HepG2 (cell line): Measurements from ENCODE around the gene CABLES2. TPM values are rescaled to one million over a fixed set of nuclear protein-coding genes. Genes with fewer than 3 reads are reported as not detected.

Experiments
- ARNTL ChIP-seq: sonication (generic); formaldehyde crosslinking; IDR thresholded peaks from 2 replicates; pipeline ENCODE4 v1.4.0; 2020; ENCODE audit warnings: mild to moderate bottlenecking, missing genetic modification reagents
- ATF5 ChIP-seq: sonication (generic); formaldehyde crosslinking; IDR thresholded peaks from 2 replicates; pipeline ENCODE4 v1.4.0; 2020; ENCODE audit warnings: mild to moderate bottlenecking, low read depth, missing genetic modification reagents
- CBX5 ChIP-seq: sonication (generic); formaldehyde crosslinking; IDR thresholded peaks from 2 replicates; pipeline ENCODE4 v1.4.0; 2020; ENCODE audit warnings: missing genetic modification reagents, borderline replicate concordance
- CENPT ChIP-seq: sonication (generic); formaldehyde crosslinking; IDR thresholded peaks from 2 replicates; pipeline ENCODE4 v1.8.0; 2022; ENCODE audit warnings: low read depth, mild to moderate bottlenecking, moderate library complexity, missing genetic modification reagents
- ETV5 ChIP-seq: IDR thresholded peaks from 2 replicates; pipeline ENCODE4 v1.6.1; 2018; ENCODE audit warnings: missing biosample characterization, missing genetic modification reagents, inconsistent platforms, borderline replicate concordance
- KDM3A ChIP-seq: IDR thresholded peaks from 2 replicates; pipeline ENCODE4 v1.6.1; 2018; ENCODE audit warnings: low read depth, missing compliant biosample characterization
- MTF2 ChIP-seq: sonication (generic); formaldehyde crosslinking; IDR thresholded peaks from 2 replicates; pipeline ENCODE4 v1.5.0; 2020; ENCODE audit warnings: missing genetic modification reagents, borderline replicate concordance
- POLR2A ChIP-seq, 2 experiments: IDR thresholded peaks; 2 replicates each; pipeline ENCODE4 v1.6.1; 2011; ENCODE audit warnings: low read depth in 2 of 2, low read length in 2 of 2, mild to moderate bottlenecking in 1 of 2, moderate library complexity in 1 of 2; ENCODE audit not compliant: insufficient read depth in 1 of 2
- SCMH1 ChIP-seq: sonication (generic); formaldehyde crosslinking; IDR thresholded peaks from 2 replicates; pipeline ENCODE4 v1.9.0; 2021; ENCODE audit warnings: missing genetic modification reagents, mild to moderate bottlenecking, borderline replicate concordance
- SIX4 ChIP-seq: sonication (generic); formaldehyde crosslinking; IDR thresholded peaks from 2 replicates; pipeline ENCODE4 v1.4.0; 2020; ENCODE audit warnings: missing genetic modification reagents
- TSC22D2 ChIP-seq: sonication (generic); formaldehyde crosslinking; IDR thresholded peaks from 2 replicates; pipeline ENCODE4 v1.5.1; 2020; ENCODE audit warnings: missing genetic modification reagents, mild to moderate bottlenecking, borderline replicate concordance
- ZBTB7B ChIP-seq: sonication (generic); formaldehyde crosslinking; IDR thresholded peaks from 2 replicates; pipeline ENCODE4 v1.4.0; 2020; ENCODE audit warnings: missing genetic modification reagents
- ZC3H13 ChIP-seq: sonication (generic); formaldehyde crosslinking; IDR thresholded peaks from 2 replicates; pipeline ENCODE4 v1.8.1; 2023; ENCODE audit warnings: mild to moderate bottlenecking, missing genetic modification reagents, moderate library complexity
- ZFP36L2 ChIP-seq: sonication (generic); formaldehyde crosslinking; IDR thresholded peaks from 2 replicates; pipeline ENCODE4 v1.4.0; 2020; ENCODE audit warnings: missing genetic modification reagents
- ZMYM3 ChIP-seq: sonication (generic); formaldehyde crosslinking; IDR thresholded peaks from 2 replicates; pipeline ENCODE4 v1.5.1; 2020; ENCODE audit warnings: mild to moderate bottlenecking, missing genetic modification reagents
- ZNF331 ChIP-seq: sonication (generic); formaldehyde crosslinking; IDR thresholded peaks from 2 replicates; pipeline ENCODE4 v1.4.0; 2020; ENCODE audit warnings: missing genetic modification reagents
- ZNF333 ChIP-seq: sonication (generic); formaldehyde crosslinking; IDR thresholded peaks from 2 replicates; pipeline ENCODE4 v1.4.0; 2020; ENCODE audit warnings: mild to moderate bottlenecking, missing genetic modification reagents, borderline replicate concordance
- ZNF552 ChIP-seq: sonication (generic); formaldehyde crosslinking; IDR thresholded peaks from 2 replicates; pipeline ENCODE4 v1.9.0; 2022; ENCODE audit warnings: missing genetic modification reagents, mild to moderate bottlenecking, borderline replicate concordance
- ZNF563 ChIP-seq: sonication (generic); formaldehyde crosslinking; IDR thresholded peaks from 2 replicates; pipeline ENCODE4 v1.8.0; 2022; ENCODE audit warnings: mild to moderate bottlenecking, moderate library complexity, missing genetic modification reagents
- ZNF713 ChIP-seq: sonication (generic); formaldehyde crosslinking; IDR thresholded peaks from 2 replicates; pipeline ENCODE4 v1.4.0; 2020; ENCODE audit warnings: mild to moderate bottlenecking, missing genetic modification reagents
- ZNF772 ChIP-seq: sonication (generic); formaldehyde crosslinking; IDR thresholded peaks from 2 replicates; pipeline ENCODE4 v1.5.0; 2020; ENCODE audit warnings: mild to moderate bottlenecking, missing genetic modification reagents
- ZNF781 ChIP-seq: sonication (generic); formaldehyde crosslinking; IDR thresholded peaks from 2 replicates; pipeline ENCODE4 v1.5.1; 2020; ENCODE audit warnings: borderline replicate concordance, mild to moderate bottlenecking, missing genetic modification reagents; ENCODE audit errors: not compliant biosample characterization
- ZNF839 ChIP-seq: sonication (generic); formaldehyde crosslinking; IDR thresholded peaks from 2 replicates; pipeline ENCODE4 v1.4.0; 2020; ENCODE audit warnings: missing genetic modification reagents, mild to moderate bottlenecking, borderline replicate concordance
- ZNF879 ChIP-seq: sonication (generic); formaldehyde crosslinking; IDR thresholded peaks from 2 replicates; pipeline ENCODE4 v1.8.1; 2023; ENCODE audit warnings: missing genetic modification reagents
- polyA plus RNA-seq, 8 experiments: library from polyadenylated mRNA; depleted of rRNA in 3 of 8; stranded (reverse) in 7 of 8; unstranded in 1 of 8; fragments of >200 nt; fragmentation: Illumina TruSeq in 4 of 8; extraction: Trizol in 4 of 8; gene quantifications; 2 replicates each; pipeline versions ENCODE4 v1.2.1 to v1.2.3, GENCODE V29; 2011 to 2016; ENCODE audit warnings: low read depth in 4 of 8, missing spikeins in 1 of 8, mixed read lengths in 1 of 8; ENCODE audit not compliant: insufficient read depth in 1 of 8
- total RNA-seq, 5 experiments: library from RNA; depleted of rRNA; stranded (reverse); fragments of >200 nt; fragmentation: Illumina TruSeq; extraction: Trizol; gene quantifications; 2 replicates each; pipeline ENCODE4 v1.2.3, GENCODE V29; 2016; ENCODE audit warnings: low read depth in 1 of 5
- TF ChIP-seq, protein P1 (sequence below): sonication (generic); formaldehyde crosslinking; IDR thresholded peaks from 2 replicates; pipeline ENCODE4 v1.4.0; 2020; ENCODE audit warnings: mild to moderate bottlenecking, missing genetic modification reagents
- TF ChIP-seq, protein P2 (sequence below): sonication (generic); formaldehyde crosslinking; IDR thresholded peaks from 2 replicates; pipeline ENCODE4 v1.4.0; 2020; ENCODE audit warnings: mild to moderate bottlenecking, missing genetic modification reagents
- TF ChIP-seq, protein P3 (sequence below): sonication (generic); formaldehyde crosslinking; IDR thresholded peaks from 2 replicates; pipeline ENCODE4 v1.4.0; 2020; ENCODE audit warnings: mild to moderate bottlenecking, missing genetic modification reagents

The CABLES2 gene
- total and polyA plus RNA-seq, 2 of the 13 experiments (the other 11 are each of a cell fraction or from before 2014, with no cell fraction given), result 5.2 to 9.7 TPM

DNA sequence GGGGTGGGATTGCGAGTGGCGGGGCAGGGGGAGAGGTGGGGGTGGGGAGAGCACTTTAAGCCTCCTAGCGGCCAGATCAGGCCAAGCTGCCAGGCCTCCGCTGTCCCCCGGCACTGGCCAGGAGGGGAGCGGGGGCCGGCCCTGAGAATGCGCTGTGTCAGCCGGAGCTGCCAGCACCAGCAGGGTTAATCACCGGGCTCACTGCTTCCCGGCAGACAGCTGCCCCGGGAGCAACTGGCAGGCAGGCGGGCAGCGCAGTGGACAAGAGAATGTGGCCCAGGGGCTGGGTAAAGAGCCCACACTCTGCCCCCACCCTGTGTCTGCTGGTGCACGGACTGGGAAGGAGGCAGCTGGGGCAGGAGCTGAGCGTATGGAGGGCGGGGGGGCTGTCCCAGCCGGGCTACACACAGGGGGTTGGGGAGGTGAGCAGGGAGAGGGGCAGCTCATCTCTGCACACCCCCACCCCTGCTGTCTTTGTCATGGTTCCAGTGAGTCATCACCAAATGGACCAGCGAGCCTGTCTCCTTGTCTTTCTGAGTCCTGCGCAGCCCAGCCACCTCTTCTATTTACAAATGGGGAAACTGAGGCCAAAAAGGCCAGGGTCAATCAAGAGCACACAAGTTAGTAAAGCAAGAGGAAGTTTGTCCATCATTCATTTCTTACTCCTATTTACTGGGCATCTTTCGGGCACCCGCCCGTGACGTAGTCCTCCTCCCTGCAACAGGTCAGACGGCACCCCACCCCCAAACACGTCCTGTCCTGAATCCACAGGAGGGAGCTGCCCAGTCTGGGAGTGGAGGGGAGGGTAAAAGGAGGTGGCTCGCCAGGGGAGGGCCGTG lies 37.9 kb downstream of the CABLES2 start (continued):
- TF ChIP-seq POLR2A (IDR thresholded peaks at IDR 0.05; ENCODE audit: insufficient read depth in 1 of 2, low read depth in 2 of 2, low read length in 2 of 2) (0 out of 4 replicates have a peak, but pooled peaks of 1 of the 2 experiments have one; percentile 6), ZNF333 (CRISPR knock-in tag) (no peak), KDM3A (CRISPR knock-in tag) (0 out of 2 replicates have a peak, but pooled peaks have one; percentile 70), TSC22D2 (CRISPR knock-in tag) (peak; percentile 57; the same call in 1 of the 2 replicates), ZFP36L2 (CRISPR knock-in tag) (no peak), ZNF331 (peak; percentile 44), ZNF713 (CRISPR knock-in tag) (no peak; the same call in 1 of the 2 replicates), ZC3H13 (peak; percentile 48; the same call in 1 of the 2 replicates), SIX4 (no peak), ZNF563 (CRISPR knock-in tag) (0 out of 2 replicates have a peak, but pooled peaks have one; percentile 3), ETV5 (CRISPR knock-in tag) (no peak; the same call in 1 of the 2 replicates), ZMYM3 (CRISPR knock-in tag) (no peak; the same call in 1 of the 2 replicates), ZNF552 (CRISPR knock-in tag) (0 out of 2 replicates have a peak, but pooled peaks have one; percentile 63), MTF2 (CRISPR knock-in tag) (no peak), ZBTB7B (CRISPR knock-in tag) (0 out of 2 replicates have a peak, but pooled peaks have one; percentile 34), CENPT (CRISPR knock-in tag) (no peak), ZNF781 (CRISPR knock-in tag) (no peak), ZNF879 (0 out of 2 replicates have a peak, but pooled peaks have one; percentile 59), ZNF772 (CRISPR knock-in tag) (peak; percentile 57; the same call in 1 of the 2 replicates), ARNTL (CRISPR knock-in tag) (peak; percentile 51; the same call in 1 of the 2 replicates), SCMH1 (CRISPR knock-in tag) (no peak), CBX5 (CRISPR knock-in tag) (peak; percentile 23; the same call in 1 of the 2 replicates), ZNF839 (CRISPR knock-in tag) (no peak), ATF5 (no peak)
- TF ChIP-seq, protein P1, sequence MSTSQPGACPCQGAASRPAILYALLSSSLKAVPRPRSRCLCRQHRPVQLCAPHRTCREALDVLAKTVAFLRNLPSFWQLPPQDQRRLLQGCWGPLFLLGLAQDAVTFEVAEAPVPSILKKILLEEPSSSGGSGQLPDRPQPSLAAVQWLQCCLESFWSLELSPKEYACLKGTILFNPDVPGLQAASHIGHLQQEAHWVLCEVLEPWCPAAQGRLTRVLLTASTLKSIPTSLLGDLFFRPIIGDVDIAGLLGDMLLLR (CRISPR knock-in tag), result no peak; the same call in 1 of the 2 replicates
- TF ChIP-seq, protein P2, sequence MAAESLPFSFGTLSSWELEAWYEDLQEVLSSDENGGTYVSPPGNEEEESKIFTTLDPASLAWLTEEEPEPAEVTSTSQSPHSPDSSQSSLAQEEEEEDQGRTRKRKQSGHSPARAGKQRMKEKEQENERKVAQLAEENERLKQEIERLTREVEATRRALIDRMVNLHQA (CRISPR knock-in tag), result no peak
- TF ChIP-seq, protein P3, sequence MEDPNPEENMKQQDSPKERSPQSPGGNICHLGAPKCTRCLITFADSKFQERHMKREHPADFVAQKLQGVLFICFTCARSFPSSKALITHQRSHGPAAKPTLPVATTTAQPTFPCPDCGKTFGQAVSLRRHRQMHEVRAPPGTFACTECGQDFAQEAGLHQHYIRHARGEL (CRISPR knock-in tag), result no peak
